IMR-90 (cell line): Measurements from ENCODE around the gene GATA2. TPM values are rescaled to one million over a fixed set of nuclear protein-coding genes. Genes with fewer than 3 reads are reported as not detected.
A peak's percentile ranks its signal among the peaks of the same experiment; 100 is the strongest.

Experiments
- ATAC-seq: fragments of 200-7000 bp; cut with Tn5 transposase; 2 replicates; pipeline ENCODE4 v1.9.1; 2020; ENCODE audit warnings: low read depth, mild to moderate bottlenecking, moderate library complexity
- BruUV-seq: library from RNA; stranded (reverse); fragments of 400-500 nt; replicated peaks from 2 replicates; lab custom pipeline; 2021; lab: Mats Ljungman, UMichigan
- CTCF ChIA-PET: fragments of 300-600 bp; formaldehyde crosslinking; extraction: SDS; loops from one replicate; lab custom pipeline; 2021; ENCODE audit warnings: antibody characterized with exemption; lab: Yijun Ruan, JAX
- POLR2A ChIA-PET: fragments of 300-600 bp; sonication (Branson Sonifier 250); formaldehyde crosslinking; loops from one replicate; lab custom pipeline; 2022; ENCODE audit warnings: antibody characterized with exemption; ENCODE audit not compliant: unreplicated experiment; lab: Charles Lee
- DNase-seq: peaks from one replicate; pipeline ENCODE4 v3.0.0; 2013
- H2AFZ ChIP-seq: replicated peaks from 2 replicates; pipeline ENCODE3; 2013; ENCODE audit warnings: low read length, mild to moderate bottlenecking; ENCODE audit not compliant: poor library complexity
- H2AK5ac ChIP-seq: 2 replicates; pipeline ENCODE4 v1.6.1; 2013; ENCODE audit warnings: low read depth, low read length, inconsistent platforms
- H2AK9ac ChIP-seq: replicated peaks from 2 replicates; pipeline ENCODE3; 2013; ENCODE audit warnings: mild to moderate bottlenecking, low read depth, low read length, moderate library complexity; ENCODE audit not compliant: poor library complexity
- H2BK120ac ChIP-seq: 2 replicates; pipeline ENCODE4 v1.6.1; 2013; ENCODE audit warnings: low read depth, low read length, inconsistent platforms
- H2BK15ac ChIP-seq: 3 replicates; pipeline ENCODE4 v1.6.1; 2013; ENCODE audit warnings: low read depth, low read length, inconsistent platforms
- H2BK20ac ChIP-seq: 2 replicates; pipeline ENCODE4 v1.6.1; 2013; ENCODE audit warnings: low read depth, mild to moderate bottlenecking, inconsistent platforms, low read length, moderate library complexity
- H2BK5ac ChIP-seq: 2 replicates; pipeline ENCODE4 v1.6.1; 2013; ENCODE audit warnings: mild to moderate bottlenecking, low read depth, low read length, inconsistent platforms; ENCODE audit not compliant: poor library complexity, severe bottlenecking
- H3K14ac ChIP-seq: replicated peaks from 2 replicates; pipeline ENCODE4 v1.6.1; 2013; ENCODE audit warnings: low read depth, low read length, inconsistent platforms
- H3K18ac ChIP-seq: 2 replicates; pipeline ENCODE4 v1.6.1; 2013; ENCODE audit warnings: low read depth, low read length, control low read depth
- H3K23ac ChIP-seq: 2 replicates; pipeline ENCODE4 v1.6.1; 2013; ENCODE audit warnings: low read depth, low read length, inconsistent platforms
- H3K27ac ChIP-seq: 2 replicates; pipeline ENCODE4 v1.5.1; 2013; ENCODE audit warnings: mild to moderate bottlenecking, control low read depth, low read length; ENCODE audit not compliant: insufficient read depth
- H3K27me3 ChIP-seq: 2 replicates; pipeline ENCODE4 v1.6.1; 2013; ENCODE audit warnings: low read length; ENCODE audit not compliant: control insufficient read depth, insufficient read depth
- H3K36me3 ChIP-seq: 2 replicates; pipeline ENCODE4 v1.6.1; 2013; ENCODE audit warnings: low read length, mixed read lengths; ENCODE audit not compliant: control insufficient read depth, insufficient read depth
- H3K4ac ChIP-seq: 2 replicates; pipeline ENCODE4 v1.6.1; 2013; ENCODE audit warnings: low read depth, low read length, inconsistent platforms
- H3K4me1 ChIP-seq: 2 replicates; pipeline ENCODE4 v1.6.1; 2013; ENCODE audit warnings: low read length, mixed read lengths; ENCODE audit not compliant: control insufficient read depth, insufficient read depth
- H3K4me2 ChIP-seq: 2 replicates; pipeline ENCODE4 v1.6.1; 2013; ENCODE audit warnings: low read depth, mild to moderate bottlenecking, control low read depth, low read length, moderate library complexity
- H3K4me3 ChIP-seq: 2 replicates; pipeline ENCODE4 v1.5.1; 2013; ENCODE audit warnings: low read depth, mild to moderate bottlenecking, control low read depth, low read length, moderate library complexity; ENCODE audit not compliant: insufficient read depth
- H3K56ac ChIP-seq: 2 replicates; pipeline ENCODE4 v1.6.1; 2013; ENCODE audit warnings: low read length, inconsistent platforms; ENCODE audit not compliant: insufficient read depth; ENCODE audit errors: extremely low read depth
- H3K79me1 ChIP-seq, 2 experiments: 2 replicates each; pipeline ENCODE4 v1.6.1; 2013; ENCODE audit warnings: low read length in 2 of 2, inconsistent platforms in 1 of 2, low read depth in 1 of 2
- H3K9ac ChIP-seq: 2 replicates; pipeline ENCODE4 v1.6.1; 2013; ENCODE audit warnings: low read depth, low read length, control low read depth
- H3K9me1 ChIP-seq: 2 replicates; pipeline ENCODE4 v1.6.1; 2013; ENCODE audit warnings: low read length, inconsistent platforms; ENCODE audit not compliant: insufficient read depth
- H3K9me3 ChIP-seq: 2 replicates; pipeline ENCODE4 v1.6.1; 2013; ENCODE audit warnings: low read length; ENCODE audit not compliant: control insufficient read depth, insufficient read depth
- H4K20me1 ChIP-seq: 2 replicates; pipeline ENCODE4 v1.6.1; 2013; ENCODE audit warnings: low read length, inconsistent platforms; ENCODE audit not compliant: insufficient read depth
- H4K5ac ChIP-seq: 2 replicates; pipeline ENCODE4 v1.6.1; 2013; ENCODE audit warnings: mild to moderate bottlenecking, low read depth, low read length, control low read depth
- H4K8ac ChIP-seq, 2 experiments: 2 replicates each; pipeline ENCODE4 v1.6.1; 2013; ENCODE audit warnings: low read depth in 2 of 2, low read length in 2 of 2, control low read depth in 1 of 2, inconsistent platforms in 1 of 2
- H4K91ac ChIP-seq: 2 replicates; pipeline ENCODE4 v1.6.1; 2013; ENCODE audit warnings: low read depth, low read length, inconsistent platforms; ENCODE audit not compliant: insufficient read depth
- BHLHE40 ChIP-seq: fragments of 150-350 bp; IDR thresholded peaks from 2 replicates; pipeline ENCODE4 v1.6.1; 2016; ENCODE audit warnings: mild to moderate bottlenecking, low read depth, low read length
- CEBPB ChIP-seq: IDR thresholded peaks from 2 replicates; pipeline ENCODE4 v1.6.1; 2012; ENCODE audit warnings: low read depth, low read length, improper control_type of control experiment
- CHD1 ChIP-seq: IDR thresholded peaks from 2 replicates; pipeline ENCODE4 v1.6.1; 2012; ENCODE audit warnings: low read depth, low read length, improper control_type of control experiment
- CTCF ChIP-seq: conservative IDR thresholded peaks from 2 replicates; pipeline ENCODE4 v1.5.1; 2012; ENCODE audit warnings: mild to moderate bottlenecking, low read depth, low read length, improper control_type of control experiment
- ELK1 ChIP-seq: fragments of 150-350 bp; IDR thresholded peaks from 2 replicates; pipeline ENCODE4 v1.6.1; 2016; ENCODE audit warnings: low read depth, mild to moderate bottlenecking, low read length, moderate library complexity, borderline replicate concordance
- FOS ChIP-seq: fragments of 150-350 bp; IDR thresholded peaks from 2 replicates; pipeline ENCODE4 v1.6.1; 2016; ENCODE audit warnings: low read depth, low read length
- MAFK ChIP-seq: IDR thresholded peaks from 2 replicates; pipeline ENCODE4 v1.6.1; 2012; ENCODE audit warnings: low read depth, low read length, improper control_type of control experiment
- MXI1 ChIP-seq: IDR thresholded peaks from 2 replicates; pipeline ENCODE4 v1.6.1; 2012; ENCODE audit warnings: low read depth, mild to moderate bottlenecking, low read length, moderate library complexity, borderline replicate concordance
- POLR2A ChIP-seq: IDR thresholded peaks from 2 replicates; pipeline ENCODE4 v1.6.1; 2012; ENCODE audit warnings: mild to moderate bottlenecking, low read depth, low read length
- RAD21 ChIP-seq: IDR thresholded peaks from 2 replicates; pipeline ENCODE4 v1.6.1; 2012; ENCODE audit warnings: low read length, improper control_type of control experiment
- RCOR1 ChIP-seq: IDR thresholded peaks from 2 replicates; pipeline ENCODE4 v1.6.1; 2012; ENCODE audit warnings: mild to moderate bottlenecking, low read length, improper control_type of control experiment; ENCODE audit not compliant: insufficient replicate concordance
- SMC3 ChIP-seq: fragments of 150-350 bp; IDR thresholded peaks from 2 replicates; pipeline ENCODE4 v1.6.1; 2016; ENCODE audit warnings: low read depth, mild to moderate bottlenecking, antibody characterized with exemption, low read length, moderate library complexity
- whole genome bisulfite sequencing, 2 experiments: methylation state at CpG; one replicate each; pipeline versions ENCODE4 v1.1.5 to v1.1.7; 2013; ENCODE audit warnings: missing lambda C conversion rate in 2 of 2; ENCODE audit not compliant: insufficient read length in 1 of 2; ENCODE audit errors: extremely low coverage in 2 of 2; 5-methylcytosine and 5-hydroxymethylcytosine counted together
- dilution Hi-C: fragments of 300-500 bp; cut with HindIII; formaldehyde crosslinking; loops from one replicate; pipeline ENCODE4 v1.14.3; 2018; ENCODE audit warnings: low sequenced_read_pairs; ENCODE audit not compliant: unreplicated experiment
- in situ Hi-C: fragments of 300-500 bp; cut with MboI; formaldehyde crosslinking; loops from 3 replicates; pipeline ENCODE4 v1.14.3; 2019; ENCODE audit warnings: low sequenced_read_pairs, inconsistent platforms, mixed read lengths
- intact Hi-C: fragments of 100-400 bp; cut with micrococcal nuclease; formaldehyde crosslinking; loops from 2 replicates; pipeline ENCODE4 v1.10.0; 2022
- polyA plus RNA-seq, 3 experiments: library from polyadenylated mRNA; depleted of rRNA; stranded (reverse); fragments of >200 nt; gene quantifications; 2 replicates each; pipeline ENCODE4 v1.2.3, GENCODE V29; 2012; ENCODE audit warnings: low replicate concordance in 1 of 3
- total RNA-seq: library from RNA; depleted of rRNA; stranded (reverse); fragments of >200 nt; gene quantifications from 2 replicates; pipeline ENCODE4 v1.2.3, GENCODE V29; 2012
- TF ChIP-seq, protein P1 (sequence below): fragments of 150-350 bp; IDR thresholded peaks from 2 replicates; pipeline ENCODE4 v1.6.1; 2017; ENCODE audit warnings: mild to moderate bottlenecking, antibody characterized with exemption, low read length, low read depth

GATA2 gene
- total and polyA plus RNA-seq, 2 of the 4 experiments (the other 2 are of a cell fraction) = 2.2 to 13.5 TPM

DNA sequence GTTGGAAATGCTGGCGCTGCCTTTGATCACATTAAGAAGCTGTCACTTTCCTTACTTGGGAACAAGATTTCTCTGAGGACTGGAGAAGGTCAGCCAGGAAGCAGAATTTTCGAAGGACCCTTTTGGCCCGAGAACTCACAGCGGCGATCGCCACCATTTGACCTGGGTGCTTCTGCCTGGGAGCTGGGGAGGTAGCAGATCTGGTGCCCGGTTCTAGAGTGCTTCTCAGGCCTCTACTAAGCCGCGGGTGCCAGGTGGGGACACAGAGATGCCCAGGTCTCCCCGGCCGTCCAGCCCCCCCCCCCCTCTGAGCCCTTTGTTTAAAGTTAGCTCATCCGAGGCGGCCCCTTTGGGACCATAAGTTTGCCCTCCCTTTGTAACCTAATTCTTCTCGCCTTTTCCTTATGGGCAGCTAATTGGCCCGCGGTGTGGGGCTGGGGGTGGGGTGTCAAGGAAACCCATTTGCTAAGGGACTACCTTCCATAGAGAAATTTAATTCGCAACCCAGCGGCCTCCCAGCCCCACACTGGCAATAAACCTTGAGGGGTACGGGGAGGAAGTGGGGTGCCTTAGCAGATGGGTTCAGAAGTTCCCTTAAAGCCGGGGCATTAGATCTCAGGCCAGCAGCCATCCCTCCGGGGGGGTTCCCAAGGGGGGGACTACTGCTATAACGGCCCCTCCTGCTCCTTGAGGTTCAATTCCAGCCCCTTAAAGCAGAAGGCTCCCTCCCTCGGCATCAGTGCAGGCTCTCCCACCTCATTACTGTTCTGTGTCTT is 1.9 kb downstream of the GATA2 start (continued):
- TF ChIP-seq FOS = no peak

- no peak overlapping the region for H2BK15ac ChIP-seq
- no peak overlapping the region for H2BK5ac ChIP-seq
- H3K4me2 ChIP-seq = peak overlapping the region; percentile 84; the same call in 1 of the 2 replicates
- no peak overlapping the region for H4K5ac ChIP-seq
- peaks cover under 1% of the 10 kb centered on the region; the same call in 1 of the 2 replicates for H3K36me3 ChIP-seq
- no peak overlapping the region for H2AFZ ChIP-seq
- H2BK120ac ChIP-seq = no peak overlapping the region
- no peaks in the 10 kb centered on the region for H3K9me1 ChIP-seq
- no peak overlapping the region for H4K91ac ChIP-seq
- H2BK20ac ChIP-seq = no peak overlapping the region
- no peak overlapping the region for H2AK5ac ChIP-seq
- H3K23ac ChIP-seq = peak overlapping the region; percentile 31; the same call in 1 of the 2 replicates
- H3K9ac ChIP-seq = peak overlapping the region; percentile 79; the same call in 1 of the 2 replicates
- ChIA-PET POLR2A (no interaction called here), CTCF (no interaction called here)
- peaks cover 47% of the 10 kb centered on the region; the same call in 1 of the 2 replicates for H3K27me3 ChIP-seq
- 48% methylated on average over 3 of the region's 10 CpGs; no CpG with 5 or more reads in 1 of the 2 experiments for WGBS, 2 experiments
- peak overlapping the region; percentile 52; the same call in 1 of the 2 replicates for H3K4me3 ChIP-seq
- intact Hi-C loops (no loop called here), in situ Hi-C loops (no loop called here), dilution Hi-C loops (no loop called here)
- H4K8ac ChIP-seq = no peak overlapping the region
- peak overlapping the region; percentile 70 for H3K27ac ChIP-seq
- H2AK9ac ChIP-seq = peak overlapping the region; percentile 43
- peaks cover 5 to 20% of the 10 kb centered on the region in 2 experiments; a peak in 2 of 4 replicates for H3K79me1 ChIP-seq
- H3K4me1 ChIP-seq = peaks cover 6% of the 10 kb centered on the region
- no peaks in the 10 kb centered on the region for H3K9me3 ChIP-seq
- DNase-seq = no peak
- no peak overlapping the region for H3K56ac ChIP-seq
- ATAC-seq = no peak
- BruUV-seq = no TSS peak
- 0 out of 2 replicates have a peak overlapping the region, but pooled peaks have one; percentile 22 for H3K4ac ChIP-seq
- H3K18ac ChIP-seq = no peak overlapping the region
- peaks cover 10% of the 10 kb centered on the region; the same call in 1 of the 2 replicates for H4K20me1 ChIP-seq
- no peak overlapping the region for H3K14ac ChIP-seq
- TF ChIP-seq, protein P1, sequence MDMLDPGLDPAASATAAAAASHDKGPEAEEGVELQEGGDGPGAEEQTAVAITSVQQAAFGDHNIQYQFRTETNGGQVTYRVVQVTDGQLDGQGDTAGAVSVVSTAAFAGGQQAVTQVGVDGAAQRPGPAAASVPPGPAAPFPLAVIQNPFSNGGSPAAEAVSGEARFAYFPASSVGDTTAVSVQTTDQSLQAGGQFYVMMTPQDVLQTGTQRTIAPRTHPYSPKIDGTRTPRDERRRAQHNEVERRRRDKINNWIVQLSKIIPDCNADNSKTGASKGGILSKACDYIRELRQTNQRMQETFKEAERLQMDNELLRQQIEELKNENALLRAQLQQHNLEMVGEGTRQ = no peak
- TF ChIP-seq MAFK = no peak
- TF ChIP-seq ELK1 = no peak
- TF ChIP-seq RCOR1 = no peak
- TF ChIP-seq SMC3 = no peak
- TF ChIP-seq CEBPB = no peak
- TF ChIP-seq MXI1 = no peak
- no peak for TF ChIP-seq CHD1
- TF ChIP-seq POLR2A = no peak
- no peak for TF ChIP-seq RAD21
- no peak for TF ChIP-seq CTCF
- TF ChIP-seq BHLHE40 = no peak
- no peak for TF ChIP-seq FOS
Observed at GRCh38 chr3:128490650-128490914, 2.4 kb downstream of the GATA2 start.
